GM21737 (cell line): ENCODE data around the gene LRRC10B.

ENCODE experiments used
- ATAC-seq: cut with Tn5 transposase; IDR thresholded peaks from one replicate; pipeline ENCODE4 v1.9.1; 2021; ENCODE audit warnings: mild to moderate bottlenecking, moderate library complexity; ENCODE audit not compliant: unreplicated experiment

Gene LRRC10B

GRCh38 chr11:61543606-61544306 is 35.2 kb downstream of the LRRC10B start:
- no peak for ATAC-seq

- no peak for ATAC-seq
These were observed 35.9 kb downstream of the LRRC10B start for GRCh38 chr11:61544466-61544865.

GRCh38 chr11:61545341-61545740 is 36.8 kb downstream of the LRRC10B start:
- no peak for ATAC-seq

GRCh38 chr11:61545921-61546320 is 37.4 kb downstream of the LRRC10B start:
- ATAC-seq: no peak

GRCh38 chr11:61546663-61547062 is 38.1 kb downstream of the LRRC10B start:
- no peak for ATAC-seq

- ATAC-seq: no peak
These were observed 38.7 kb downstream of the LRRC10B start for GRCh38 chr11:61547246-61547645.

- ATAC-seq: no peak
These were observed 40.6 kb downstream of the LRRC10B start for GRCh38 chr11:61549177-61549576.

- ATAC-seq: no peak
These were observed 41.4 kb downstream of the LRRC10B start for GRCh38 chr11:61549662-61550568.

- no peak for ATAC-seq
These were observed 42.2 kb downstream of the LRRC10B start for GRCh38 chr11:61550665-61551227.

GRCh38 chr11:61551634-61552033 is 43.1 kb downstream of the LRRC10B start:
- ATAC-seq: no peak

- ATAC-seq: no peak
These were observed 43.6 kb downstream of the LRRC10B start for GRCh38 chr11:61552108-61552635.

- ATAC-seq: no peak
These were observed 45.0 kb downstream of the LRRC10B start for GRCh38 chr11:61553373-61554171.

GRCh38 chr11:61554172-61554988 is 45.8 kb downstream of the LRRC10B start:
- ATAC-seq: no peak

- ATAC-seq: no peak
These were observed 46.8 kb downstream of the LRRC10B start for GRCh38 chr11:61555051-61555969.

- ATAC-seq: no peak
These were observed 47.4 kb downstream of the LRRC10B start for GRCh38 chr11:61555978-61556377.

GRCh38 chr11:61556621-61557020 is 48.1 kb downstream of the LRRC10B start:
- ATAC-seq: no peak
